ENCODE data around the gene SPCS1.

GRCh38 chr3:52724511-52724910 is 18.6 kb downstream of the SPCS1 start:
- TF ChIP-seq, protein P1, sequence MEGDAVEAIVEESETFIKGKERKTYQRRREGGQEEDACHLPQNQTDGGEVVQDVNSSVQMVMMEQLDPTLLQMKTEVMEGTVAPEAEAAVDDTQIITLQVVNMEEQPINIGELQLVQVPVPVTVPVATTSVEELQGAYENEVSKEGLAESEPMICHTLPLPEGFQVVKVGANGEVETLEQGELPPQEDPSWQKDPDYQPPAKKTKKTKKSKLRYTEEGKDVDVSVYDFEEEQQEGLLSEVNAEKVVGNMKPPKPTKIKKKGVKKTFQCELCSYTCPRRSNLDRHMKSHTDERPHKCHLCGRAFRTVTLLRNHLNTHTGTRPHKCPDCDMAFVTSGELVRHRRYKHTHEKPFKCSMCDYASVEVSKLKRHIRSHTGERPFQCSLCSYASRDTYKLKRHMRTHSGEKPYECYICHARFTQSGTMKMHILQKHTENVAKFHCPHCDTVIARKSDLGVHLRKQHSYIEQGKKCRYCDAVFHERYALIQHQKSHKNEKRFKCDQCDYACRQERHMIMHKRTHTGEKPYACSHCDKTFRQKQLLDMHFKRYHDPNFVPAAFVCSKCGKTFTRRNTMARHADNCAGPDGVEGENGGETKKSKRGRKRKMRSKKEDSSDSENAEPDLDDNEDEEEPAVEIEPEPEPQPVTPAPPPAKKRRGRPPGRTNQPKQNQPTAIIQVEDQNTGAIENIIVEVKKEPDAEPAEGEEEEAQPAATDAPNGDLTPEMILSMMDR (conservative IDR thresholded peaks at IDR 0.05) = no peak
- TF ChIP-seq ZFX (IDR thresholded peaks at IDR 0.05) = no peak

Measured in C4-2B (cell line).